ENCODE data around the gene PLCZ1.

Gene PLCZ1

GRCh38 chr12:18676996-18677588 lies 60.7 kb downstream of the PLCZ1 start:
- H3K27me3 ChIP-seq (ENCODE audit: insufficient read depth, low read length, poor library complexity): no peaks in the 10 kb centered on the region
- DNase-seq (no peak), ATAC-seq (ENCODE audit: insufficient read depth, low read depth) (no peak)
- H4K20me1 ChIP-seq (ENCODE audit: insufficient read depth, low read length): no peaks in the 10 kb centered on the region
- H3K9me3 ChIP-seq (ENCODE audit: insufficient read depth, low read length, severe bottlenecking): no peaks in the 10 kb centered on the region
- no peak overlapping the region for H3K27ac ChIP-seq (ENCODE audit: low read length)
- no peaks in the 10 kb centered on the region for H3K36me3 ChIP-seq (ENCODE audit: insufficient read depth, low read length)
- H3K9ac ChIP-seq (ENCODE audit: low read depth, low read length): no peak overlapping the region
- H3K4me3 ChIP-seq (ENCODE audit: low read depth in 1 of 2, low read length in 2 of 2): no peak overlapping the region
- H3K79me2 ChIP-seq (ENCODE audit: insufficient read depth, low read length): no peaks in the 10 kb centered on the region
- TF ChIP-seq CTCF (IDR thresholded peaks at IDR 0.05; ENCODE audit: borderline replicate concordance, extremely low read depth, low read length, poor library complexity, severe bottlenecking) (no peak), EZH2 (IDR thresholded peaks at IDR 0.05; ENCODE audit: borderline replicate concordance, low read depth, low read length, severe bottlenecking) (no peak)
- no peak overlapping the region for H2AFZ ChIP-seq (ENCODE audit: low read depth, low read length)
- no peak overlapping the region for H3K4me2 ChIP-seq (ENCODE audit: insufficient read depth, low read length)
- H3K4me1 ChIP-seq (ENCODE audit: insufficient read depth, low read length): no peaks in the 10 kb centered on the region

- H3K4me2 ChIP-seq (ENCODE audit: insufficient read depth, low read length): no peak overlapping the region
- ATAC-seq (ENCODE audit: insufficient read depth, low read depth): no peak
- no peaks in the 10 kb centered on the region for H3K4me1 ChIP-seq (ENCODE audit: insufficient read depth, low read length)
- no peaks in the 10 kb centered on the region for H4K20me1 ChIP-seq (ENCODE audit: insufficient read depth, low read length)
- no peaks in the 10 kb centered on the region for H3K79me2 ChIP-seq (ENCODE audit: insufficient read depth, low read length)
- no peak overlapping the region for H3K4me3 ChIP-seq (ENCODE audit: low read depth in 1 of 2, low read length in 2 of 2)
- H3K27ac ChIP-seq (ENCODE audit: low read length): no peak overlapping the region
- TF ChIP-seq CTCF (IDR thresholded peaks at IDR 0.05; ENCODE audit: borderline replicate concordance, extremely low read depth, low read length, poor library complexity, severe bottlenecking) (no peak), EZH2 (IDR thresholded peaks at IDR 0.05; ENCODE audit: borderline replicate concordance, low read depth, low read length, severe bottlenecking) (no peak)
- H2AFZ ChIP-seq (ENCODE audit: low read depth, low read length): no peak overlapping the region
- no peaks in the 10 kb centered on the region for H3K36me3 ChIP-seq (ENCODE audit: insufficient read depth, low read length)
- no peak overlapping the region for H3K9ac ChIP-seq (ENCODE audit: low read depth, low read length)
- H3K9me3 ChIP-seq (ENCODE audit: insufficient read depth, low read length, severe bottlenecking): no peaks in the 10 kb centered on the region
- no peak for DNase-seq
- H3K27me3 ChIP-seq (ENCODE audit: insufficient read depth, low read length, poor library complexity): no peaks in the 10 kb centered on the region
These were observed 61.7 kb downstream of the PLCZ1 start for GRCh38 chr12:18676141-18676540.

GRCh38 chr12:18658829-18659228 lies 79.0 kb downstream of the PLCZ1 start:
- H3K9me3 ChIP-seq (ENCODE audit: insufficient read depth, low read length, severe bottlenecking): no peaks in the 10 kb centered on the region
- no peak for ATAC-seq (ENCODE audit: insufficient read depth, low read depth)
- H3K27me3 ChIP-seq (ENCODE audit: insufficient read depth, low read length, poor library complexity): no peaks in the 10 kb centered on the region
- no peak overlapping the region for H3K4me3 ChIP-seq (ENCODE audit: low read depth in 1 of 2, low read length in 2 of 2)
- H3K36me3 ChIP-seq (ENCODE audit: insufficient read depth, low read length): no peaks in the 10 kb centered on the region
- no peak for DNase-seq
- no peaks in the 10 kb centered on the region for H3K4me1 ChIP-seq (ENCODE audit: insufficient read depth, low read length)
- no peak overlapping the region for H3K9ac ChIP-seq (ENCODE audit: low read depth, low read length)
- no peak overlapping the region for H3K27ac ChIP-seq (ENCODE audit: low read length)
- H3K79me2 ChIP-seq (ENCODE audit: insufficient read depth, low read length): no peaks in the 10 kb centered on the region
- H4K20me1 ChIP-seq (ENCODE audit: insufficient read depth, low read length): no peaks in the 10 kb centered on the region
- no peak overlapping the region for H2AFZ ChIP-seq (ENCODE audit: low read depth, low read length)
- H3K4me2 ChIP-seq (ENCODE audit: insufficient read depth, low read length): no peak overlapping the region
- TF ChIP-seq EZH2 (IDR thresholded peaks at IDR 0.05; ENCODE audit: borderline replicate concordance, low read depth, low read length, severe bottlenecking) (no peak), CTCF (IDR thresholded peaks at IDR 0.05; ENCODE audit: borderline replicate concordance, extremely low read depth, low read length, poor library complexity, severe bottlenecking) (no peak)

- Histone ChIP-seq H3K36me3 (ENCODE audit: insufficient read depth, low read length) (no peaks in the 10 kb centered on the region), H3K27ac (ENCODE audit: low read length) (no peak overlapping the region), H2AFZ (ENCODE audit: low read depth, low read length) (no peak overlapping the region), H3K9ac (ENCODE audit: low read depth, low read length) (no peak overlapping the region), H3K79me2 (ENCODE audit: insufficient read depth, low read length) (no peaks in the 10 kb centered on the region), H4K20me1 (ENCODE audit: insufficient read depth, low read length) (no peaks in the 10 kb centered on the region), H3K4me1 (ENCODE audit: insufficient read depth, low read length) (no peaks in the 10 kb centered on the region), H3K4me3 (ENCODE audit: low read depth in 1 of 2, low read length in 2 of 2) (no peak overlapping the region), H3K9me3 (ENCODE audit: insufficient read depth, low read length, severe bottlenecking) (no peaks in the 10 kb centered on the region), H3K4me2 (ENCODE audit: insufficient read depth, low read length) (no peak overlapping the region), H3K27me3 (ENCODE audit: insufficient read depth, low read length, poor library complexity) (no peaks in the 10 kb centered on the region)
- DNase-seq: no peak
- TF ChIP-seq EZH2 (IDR thresholded peaks at IDR 0.05; ENCODE audit: borderline replicate concordance, low read depth, low read length, severe bottlenecking) (no peak), CTCF (IDR thresholded peaks at IDR 0.05; ENCODE audit: borderline replicate concordance, extremely low read depth, low read length, poor library complexity, severe bottlenecking) (no peak)
- ATAC-seq (ENCODE audit: insufficient read depth, low read depth): no peak
These were observed 79.6 kb downstream of the PLCZ1 start for GRCh38 chr12:18658179-18658578.

Data from DND-41 (cell line).